Spleen (tissue), 11 donors: ENCODE data around the gene SACS. TPM values are rescaled to one million over a fixed set of nuclear protein-coding genes. Genes with fewer than 3 reads are reported as not detected.

Experiments
- DNase-seq: peaks from one replicate; pipeline ENCODE4 v3.0.0-alpha.2; 2020
- H3K27ac ChIP-seq, 8 donors: fragments of 200-600 bp; sonication (generic) in 7 of 8; 1 replicate in 4 of 8; 2 replicates in 4 of 8; pipeline versions ENCODE4 v1.5.0 to v1.8.0; 2016 to 2021; ENCODE audit warnings: inconsistent platforms in 4 of 8, mild to moderate bottlenecking in 4 of 8, moderate library complexity in 1 of 8
- H3K27me3 ChIP-seq, 7 donors: fragments of 200-600 bp; sonication (generic) in 6 of 7; replicated peaks in 1 of 7; 1 replicate in 4 of 7; 2 replicates in 3 of 7; pipeline versions ENCODE4 v1.5.0 to v1.8.0; 2016 to 2021; ENCODE audit warnings: inconsistent platforms in 3 of 7, mild to moderate bottlenecking in 1 of 7
- H3K36me3 ChIP-seq, 6 donors: fragments of 200-600 bp; sonication (generic) in 5 of 6; 1 replicate in 4 of 6; 2 replicates in 2 of 6; pipeline versions ENCODE4 v1.5.0 to v1.8.0; 2016 to 2021; ENCODE audit warnings: inconsistent platforms in 2 of 6
- H3K4me1 ChIP-seq, 6 donors: fragments of 200-600 bp; sonication (generic) in 5 of 6; 1 replicate in 3 of 6; 2 replicates in 3 of 6; pipeline versions ENCODE4 v1.5.0 to v1.8.0; 2016 to 2021; ENCODE audit warnings: inconsistent platforms in 3 of 6
- H3K4me3 ChIP-seq, 8 donors: fragments of 200-600 bp; sonication (generic) in 7 of 8; 1 replicate in 4 of 8; 2 replicates in 4 of 8; pipeline versions ENCODE4 v1.5.0 to v1.8.0; 2016 to 2021; ENCODE audit warnings: inconsistent platforms in 4 of 8, mild to moderate bottlenecking in 4 of 8, moderate library complexity in 2 of 8
- H3K9me3 ChIP-seq, 8 donors: fragments of 200-600 bp; sonication (generic) in 7 of 8; 1 replicate in 4 of 8; 2 replicates in 4 of 8; pipeline versions ENCODE4 v1.5.0 to v1.8.0; 2016 to 2021; ENCODE audit warnings: inconsistent platforms in 4 of 8
- POLR2A ChIP-seq, 3 donors: fragments of 450-650 bp; IDR thresholded peaks; one replicate each; pipeline ENCODE4 v1.5.1; 2017; ENCODE audit warnings: antibody characterized with exemption in 3 of 3, mild to moderate bottlenecking in 1 of 3
- POLR2AphosphoS5 ChIP-seq, 3 donors: sonication (generic); formaldehyde crosslinking; IDR thresholded peaks; one replicate each; pipeline ENCODE4 v1.5.1; 2017; ENCODE audit warnings: antibody characterized with exemption in 3 of 3
- WGBS, 5 donors: extraction: QIAGEN DNeasy Blood & Tissue Kit in 3 of 5; methylation state at CpG; one replicate each; pipeline versions ENCODE4 v1.1.5 to v1.1.7; 2013 to 2018; 5-methylcytosine and 5-hydroxymethylcytosine counted together
- intact Hi-C: fragments of 100-400 bp; cut with DNase I; formaldehyde crosslinking; loops from one replicate; pipeline ENCODE4 v1.15.0; 2023; ENCODE audit warnings: low total_unique reads
- polyA plus RNA-seq, 3 donors: library from polyadenylated mRNA; stranded (reverse); fragments of 200-250 nt; gene quantifications; one replicate each; pipeline ENCODE4 v1.2.1, GENCODE V29; 2013
- total RNA-seq, 7 donors: library from RNA; depleted of rRNA in 3 of 7; stranded (reverse); fragments of >200 nt in 3 of 7; fragmentation: NEBNext Ultra II Directional in 4 of 7; extraction: Animal tissue kit (Norgen Biotek cat#: 25700) in 4 of 7; gene quantifications; one replicate each; pipeline versions ENCODE4 v1.1.0 to v1.2.1, GENCODE V29; 2016 to 2021
- TF ChIP-seq, protein P1 (sequence below), 11 experiments: fragments of 200-600 bp in 7 of 11; fragments of 450-650 bp in 4 of 11; sonication (generic) in 4 of 11; IDR thresholded peaks in 8 of 11; conservative IDR thresholded peaks in 3 of 11; 1 replicate in 7 of 11; 2 replicates in 4 of 11; pipeline versions ENCODE4 v1.4.0 to v1.8.0; 2016 to 2021; ENCODE audit warnings: antibody characterized with exemption in 11 of 11, inconsistent platforms in 4 of 11, mild to moderate bottlenecking in 1 of 11
- donor health status: healthy with polysubstance abuse.
- donor health status: DM: no; HTN: no; CAD: no; lungs with moderate emphysema.
- donor health status: DM: no; HTN: no; CAD: no.
- donor health status: Bipolar disorder and iron deficiency.
- donor health status: healthy.
- donor health status: DM: no; HTN: no; CAD: no.
- donor health status: DM: yes; HTN: yes; CAD: no.

Gene SACS
- total and polyA plus RNA-seq, 10 donors: 4.6 to 34.4 (median 23.1) TPM

DNA sequence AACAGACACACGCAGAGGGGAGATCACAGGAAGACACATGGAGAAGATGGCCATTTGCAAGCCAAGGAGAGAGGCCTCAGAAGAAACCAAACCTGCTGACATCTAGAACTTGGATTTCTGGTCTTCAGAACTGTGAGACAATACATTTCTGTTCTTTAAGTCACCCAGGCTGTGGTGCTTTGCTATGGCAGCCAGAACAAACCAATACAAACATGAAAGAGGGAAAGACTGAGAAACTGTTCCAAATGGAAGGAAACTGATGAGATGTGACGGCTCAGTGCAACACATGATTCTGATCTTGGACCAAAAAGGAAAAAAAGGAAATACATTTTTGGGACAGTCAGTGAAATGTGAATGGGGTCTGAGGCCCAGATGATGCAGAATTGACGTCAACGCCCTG is 30.2 kb upstream of the SACS start:
- Histone ChIP-seq H3K27me3 (peaks cover 0 to 4% (median 0%) of the 10 kb centered on the region in 7 donors), H3K9me3 (no peaks in the 10 kb centered on the region), H3K4me3 (no peak overlapping the region), H3K4me1 (peaks cover 5 to 46% (median 20%) of the 10 kb centered on the region in 6 donors), H3K36me3 (no peaks in the 10 kb centered on the region), H3K27ac (no peak overlapping the region)
- DNase-seq: no peak
- intact Hi-C loops: loop anchor here (10.0 kb wide), 1 partner anchor 761 kb away; no protein-coding TSS in a partner anchor
- TF ChIP-seq POLR2A (IDR thresholded peaks at IDR 0.05): no peak
- TF ChIP-seq, protein P1, sequence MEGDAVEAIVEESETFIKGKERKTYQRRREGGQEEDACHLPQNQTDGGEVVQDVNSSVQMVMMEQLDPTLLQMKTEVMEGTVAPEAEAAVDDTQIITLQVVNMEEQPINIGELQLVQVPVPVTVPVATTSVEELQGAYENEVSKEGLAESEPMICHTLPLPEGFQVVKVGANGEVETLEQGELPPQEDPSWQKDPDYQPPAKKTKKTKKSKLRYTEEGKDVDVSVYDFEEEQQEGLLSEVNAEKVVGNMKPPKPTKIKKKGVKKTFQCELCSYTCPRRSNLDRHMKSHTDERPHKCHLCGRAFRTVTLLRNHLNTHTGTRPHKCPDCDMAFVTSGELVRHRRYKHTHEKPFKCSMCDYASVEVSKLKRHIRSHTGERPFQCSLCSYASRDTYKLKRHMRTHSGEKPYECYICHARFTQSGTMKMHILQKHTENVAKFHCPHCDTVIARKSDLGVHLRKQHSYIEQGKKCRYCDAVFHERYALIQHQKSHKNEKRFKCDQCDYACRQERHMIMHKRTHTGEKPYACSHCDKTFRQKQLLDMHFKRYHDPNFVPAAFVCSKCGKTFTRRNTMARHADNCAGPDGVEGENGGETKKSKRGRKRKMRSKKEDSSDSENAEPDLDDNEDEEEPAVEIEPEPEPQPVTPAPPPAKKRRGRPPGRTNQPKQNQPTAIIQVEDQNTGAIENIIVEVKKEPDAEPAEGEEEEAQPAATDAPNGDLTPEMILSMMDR (IDR thresholded peaks at IDR 0.05 in 8 of 11, conservative IDR thresholded peaks at IDR 0.05 in 3 of 11): no peak
- TF ChIP-seq POLR2AphosphoS5 (IDR thresholded peaks at IDR 0.05): no peak
- 84 to 90% (median 86%) methylated on average over 4 of the region's 4 CpGs for WGBS, 5 donors

- Histone ChIP-seq H3K9me3 (no peaks in the 10 kb centered on the region), H3K4me3 (no peak overlapping the region), H3K4me1 (peaks cover 5 to 46% (median 20%) of the 10 kb centered on the region in 6 donors), H3K27ac (no peak overlapping the region), H3K27me3 (peaks cover 0 to 4% (median 0%) of the 10 kb centered on the region in 7 donors), H3K36me3 (no peaks in the 10 kb centered on the region)
- intact Hi-C loops: loop anchor here (10.0 kb wide), 1 partner anchor 762 kb away; no protein-coding TSS in a partner anchor
- DNase-seq: no peak
- WGBS, 5 donors: 33 to 78% (median 60%) methylated on average over 3 of the region's 3 CpGs
- TF ChIP-seq POLR2A (IDR thresholded peaks at IDR 0.05) (no peak), POLR2AphosphoS5 (IDR thresholded peaks at IDR 0.05) (no peak)
- TF ChIP-seq, protein P1 (IDR thresholded peaks at IDR 0.05 in 8 of 11, conservative IDR thresholded peaks at IDR 0.05 in 3 of 11): no peak
These were observed 29.5 kb upstream of the SACS start for GRCh38 chr13:23462815-23463559.

GRCh38 chr13:23461544-23461943 is 28.0 kb upstream of the SACS start:
- DNase-seq: no peak
- no peak overlapping the region for H3K4me3 ChIP-seq
- no peaks in the 10 kb centered on the region for H3K36me3 ChIP-seq
- TF ChIP-seq POLR2A (IDR thresholded peaks at IDR 0.05): no peak
- TF ChIP-seq, protein P1 (IDR thresholded peaks at IDR 0.05 in 8 of 11, conservative IDR thresholded peaks at IDR 0.05 in 3 of 11): no peak
- TF ChIP-seq POLR2AphosphoS5 (IDR thresholded peaks at IDR 0.05): no peak
- H3K27ac ChIP-seq: peak overlapping the region in 1 of 8 donors; percentile 1
- peaks cover 0 to 4% (median 0%) of the 10 kb centered on the region in 7 donors for H3K27me3 ChIP-seq
- peaks cover 0 to 33% (median 14%) of the 10 kb centered on the region in 6 donors for H3K4me1 ChIP-seq
- no peaks in the 10 kb centered on the region for H3K9me3 ChIP-seq
- intact Hi-C loops: loop anchor here (10.0 kb wide), 1 partner anchor 763 kb away; no protein-coding TSS in a partner anchor
- 87 to 93% (median 90%) methylated on average over 3 of the region's 3 CpGs for WGBS, 5 donors

- peaks cover 0 to 27% (median 10%) of the 10 kb centered on the region in 6 donors for H3K4me1 ChIP-seq
- intact Hi-C loops: loop anchor here (10.0 kb wide), 1 partner anchor 764 kb away; no protein-coding TSS in a partner anchor
- DNase-seq: no peak
- no peak overlapping the region for H3K4me3 ChIP-seq
- peak overlapping the region in 2 of 8 donors; percentile 24 to 44 for H3K27ac ChIP-seq
- WGBS, 5 donors: 73 to 87% (median 79%) methylated on average over 5 of the region's 5 CpGs
- TF ChIP-seq POLR2A (IDR thresholded peaks at IDR 0.05): no peak
- TF ChIP-seq, protein P1 (IDR thresholded peaks at IDR 0.05 in 8 of 11, conservative IDR thresholded peaks at IDR 0.05 in 3 of 11): no peak
- no peak for TF ChIP-seq POLR2AphosphoS5 (IDR thresholded peaks at IDR 0.05)
- H3K9me3 ChIP-seq: no peaks in the 10 kb centered on the region
- H3K36me3 ChIP-seq: no peaks in the 10 kb centered on the region
- peaks cover 0 to 6% (median 0%) of the 10 kb centered on the region in 7 donors for H3K27me3 ChIP-seq
These were observed 27.4 kb upstream of the SACS start for GRCh38 chr13:23460921-23461320.
